HG02763 (cell line): ENCODE measurements around the gene PRADC1.
"Not testable (repeated sequence)": the region's sequence is repeated elsewhere in the genome, so short reads cannot be mapped to it uniquely, and the experiment has no call there.

ENCODE experiments used
- ATAC-seq: cut with Tn5 transposase; IDR thresholded peaks from one replicate; pipeline ENCODE4 v1.9.1; 2021; ENCODE audit warnings: mild to moderate bottlenecking, moderate library complexity; ENCODE audit not compliant: unreplicated experiment

Gene PRADC1

GRCh38 chr2:73233154-73233931, at the start of gene PRADC1:
Gene PRADC1, minus strand, starts transcription at chr2:73233239. Its CDS starts 79 bp downstream, at chr2:73233160.
- ATAC-seq: peak; percentile 93

GRCh38 chr2:73281244-73281643, 48.2 kb upstream of the PRADC1 start:
- ATAC-seq: no peak

GRCh38 chr2:73279852-73280251, 46.8 kb upstream of the PRADC1 start:
- ATAC-seq: no peak

- ATAC-seq: no peak
Observed at GRCh38 chr2:73272270-73272669, 39.2 kb upstream of the PRADC1 start.

- no peak for ATAC-seq
Observed at GRCh38 chr2:73269686-73270465, 36.8 kb upstream of the PRADC1 start.

GRCh38 chr2:73268830-73269685, 36.0 kb upstream of the PRADC1 start:
- ATAC-seq: no peak

GRCh38 chr2:73268366-73268829, 35.4 kb upstream of the PRADC1 start:
- no peak for ATAC-seq

- ATAC-seq: no peak
Observed at GRCh38 chr2:73267008-73267407, 34.0 kb upstream of the PRADC1 start.

GRCh38 chr2:73266061-73266901, 33.2 kb upstream of the PRADC1 start:
- no peak for ATAC-seq

- no peak for ATAC-seq
Observed at GRCh38 chr2:73265298-73266060, 32.4 kb upstream of the PRADC1 start.

GRCh38 chr2:73264783-73265182, 31.7 kb upstream of the PRADC1 start:
- no peak for ATAC-seq

GRCh38 chr2:73264332-73264606, 31.2 kb upstream of the PRADC1 start:
- ATAC-seq: no peak

- ATAC-seq: no peak
Observed at GRCh38 chr2:73263540-73264331, 30.7 kb upstream of the PRADC1 start.

- not testable (repeated sequence) for ATAC-seq
Observed at GRCh38 chr2:73262691-73263429, 29.8 kb upstream of the PRADC1 start.

- ATAC-seq: no peak
Observed at GRCh38 chr2:73262108-73262651, 29.1 kb upstream of the PRADC1 start.

GRCh38 chr2:73260338-73260984, 27.4 kb upstream of the PRADC1 start:
- ATAC-seq: no peak

- no peak for ATAC-seq
Observed at GRCh38 chr2:73259704-73260337, 26.8 kb upstream of the PRADC1 start.
